GM18505 (cell line): ENCODE measurements around the gene ARHGEF11.

Source experiments
- ATAC-seq: cut with Tn5 transposase; IDR thresholded peaks from one replicate; pipeline ENCODE4 v1.9.1; 2021; ENCODE audit not compliant: unreplicated experiment
- POLR2A ChIP-seq: IDR thresholded peaks from 4 replicates; pipeline ENCODE4 v1.6.1; 2011; ENCODE audit warnings: borderline replicate concordance; ENCODE audit not compliant: insufficient read depth, insufficient read length; ENCODE audit errors: extremely low read depth

Gene ARHGEF11, protein sequence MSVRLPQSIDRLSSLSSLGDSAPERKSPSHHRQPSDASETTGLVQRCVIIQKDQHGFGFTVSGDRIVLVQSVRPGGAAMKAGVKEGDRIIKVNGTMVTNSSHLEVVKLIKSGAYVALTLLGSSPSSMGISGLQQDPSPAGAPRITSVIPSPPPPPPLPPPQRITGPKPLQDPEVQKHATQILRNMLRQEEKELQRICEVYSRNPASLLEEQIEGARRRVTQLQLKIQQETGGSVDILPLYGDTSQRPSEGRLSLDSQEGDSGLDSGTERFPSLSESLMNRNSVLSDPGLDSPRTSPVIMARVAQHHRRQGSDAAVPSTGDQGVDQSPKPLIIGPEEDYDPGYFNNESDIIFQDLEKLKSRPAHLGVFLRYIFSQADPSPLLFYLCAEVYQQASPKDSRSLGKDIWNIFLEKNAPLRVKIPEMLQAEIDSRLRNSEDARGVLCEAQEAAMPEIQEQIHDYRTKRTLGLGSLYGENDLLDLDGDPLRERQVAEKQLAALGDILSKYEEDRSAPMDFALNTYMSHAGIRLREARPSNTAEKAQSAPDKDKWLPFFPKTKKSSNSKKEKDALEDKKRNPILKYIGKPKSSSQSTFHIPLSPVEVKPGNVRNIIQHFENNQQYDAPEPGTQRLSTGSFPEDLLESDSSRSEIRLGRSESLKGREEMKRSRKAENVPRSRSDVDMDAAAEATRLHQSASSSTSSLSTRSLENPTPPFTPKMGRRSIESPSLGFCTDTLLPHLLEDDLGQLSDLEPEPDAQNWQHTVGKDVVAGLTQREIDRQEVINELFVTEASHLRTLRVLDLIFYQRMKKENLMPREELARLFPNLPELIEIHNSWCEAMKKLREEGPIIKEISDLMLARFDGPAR (N-terminal part only)

DNA sequence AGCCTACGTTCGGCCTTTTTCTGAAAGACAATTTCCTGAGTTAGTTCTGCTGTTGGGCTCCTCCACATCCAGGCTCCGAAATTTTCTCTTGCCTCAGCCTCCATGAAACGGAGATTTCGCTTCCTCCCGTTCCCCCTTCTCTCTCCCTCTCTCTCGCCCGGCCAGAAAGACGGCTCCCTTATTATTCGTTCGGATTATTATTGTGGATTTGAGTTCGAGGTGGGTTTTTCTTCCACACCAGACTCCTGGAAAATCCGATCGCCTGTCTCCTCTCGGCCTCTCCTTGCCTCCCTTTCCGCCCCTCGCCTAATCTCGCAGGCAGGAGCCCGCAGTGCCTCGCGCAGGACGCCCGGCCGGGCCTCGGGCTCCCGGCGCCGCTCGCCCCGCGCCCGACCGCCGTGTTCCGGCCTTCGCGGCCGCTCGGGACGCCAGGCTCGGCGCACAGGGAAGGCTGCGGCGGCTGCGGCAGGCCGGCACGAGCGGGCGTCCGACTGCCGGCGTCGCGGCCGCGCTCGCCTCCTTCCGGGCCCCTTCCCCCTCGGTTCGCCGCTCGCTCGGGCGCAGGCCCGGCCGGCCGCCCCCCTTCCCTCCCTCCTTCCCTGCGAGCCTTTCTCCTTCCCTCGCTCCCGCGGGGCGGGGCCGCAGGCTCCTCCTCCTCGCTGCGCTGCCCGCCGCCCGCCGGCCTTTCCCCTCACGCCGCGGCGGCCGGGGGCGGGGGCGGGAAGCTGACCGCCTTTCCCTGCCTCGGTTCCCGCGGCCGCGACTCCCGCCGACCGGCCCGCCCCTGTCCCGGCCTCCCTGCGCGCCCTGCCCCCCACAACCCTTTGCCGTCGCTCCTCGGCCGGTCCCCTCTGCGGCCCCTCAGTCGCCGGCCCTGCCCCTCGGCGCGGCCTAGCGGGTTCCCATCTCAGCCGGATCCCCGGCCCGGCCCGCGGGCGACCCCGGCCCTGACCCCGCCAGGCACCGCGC lies at the start of gene ARHGEF11:
Gene ARHGEF11 (minus strand): TSS at position 493 of the 969 bp plus-strand sequence. CDS start 1,412 bp downstream, outside the sequence.
- TF ChIP-seq POLR2A = no peak
- no peak for ATAC-seq

DNA sequence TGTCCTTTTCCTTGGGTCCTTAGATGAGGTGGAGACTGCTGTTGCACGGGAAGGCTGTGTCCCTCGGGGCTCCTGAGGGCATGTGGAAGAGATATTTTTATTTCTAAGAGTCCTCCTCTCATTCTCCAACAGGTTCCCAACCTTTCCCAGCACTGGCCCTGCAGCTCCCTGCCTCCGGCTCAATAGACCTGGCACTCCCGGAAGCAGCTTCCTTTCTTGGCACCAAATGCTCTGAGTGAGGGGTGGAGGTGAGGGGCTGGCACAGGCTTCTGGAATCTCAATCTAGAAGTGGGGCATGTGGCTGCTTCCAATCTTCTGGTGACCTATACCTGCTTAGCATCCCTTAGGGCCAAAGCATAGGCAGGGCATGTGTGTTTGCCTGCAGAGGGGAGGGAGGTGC lies 49.5 kb upstream of the ARHGEF11 start:
- no peak for ATAC-seq
- TF ChIP-seq POLR2A = no peak

DNA sequence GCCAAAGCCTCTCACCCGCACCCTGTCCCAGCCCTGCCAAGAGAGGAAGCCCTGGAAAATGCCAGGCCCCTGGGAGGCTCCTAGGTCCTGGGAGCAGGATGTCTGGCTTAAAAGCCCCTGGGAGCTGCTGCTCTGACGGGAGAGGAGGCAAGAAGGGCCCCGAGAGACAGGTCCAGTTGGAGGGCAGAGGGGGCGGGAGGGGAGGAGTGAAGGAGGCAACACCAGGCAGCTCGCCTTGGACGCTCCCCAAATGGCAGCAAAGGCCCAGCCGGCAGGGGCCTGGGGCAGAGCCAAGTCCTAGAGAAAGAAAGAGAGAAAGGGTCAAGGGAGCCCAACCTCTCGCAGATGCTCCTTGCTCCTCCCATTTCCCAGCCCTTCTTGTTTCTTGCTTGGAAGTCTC lies 47.3 kb upstream of the ARHGEF11 start:
- ATAC-seq = no peak
- TF ChIP-seq POLR2A = no peak

DNA sequence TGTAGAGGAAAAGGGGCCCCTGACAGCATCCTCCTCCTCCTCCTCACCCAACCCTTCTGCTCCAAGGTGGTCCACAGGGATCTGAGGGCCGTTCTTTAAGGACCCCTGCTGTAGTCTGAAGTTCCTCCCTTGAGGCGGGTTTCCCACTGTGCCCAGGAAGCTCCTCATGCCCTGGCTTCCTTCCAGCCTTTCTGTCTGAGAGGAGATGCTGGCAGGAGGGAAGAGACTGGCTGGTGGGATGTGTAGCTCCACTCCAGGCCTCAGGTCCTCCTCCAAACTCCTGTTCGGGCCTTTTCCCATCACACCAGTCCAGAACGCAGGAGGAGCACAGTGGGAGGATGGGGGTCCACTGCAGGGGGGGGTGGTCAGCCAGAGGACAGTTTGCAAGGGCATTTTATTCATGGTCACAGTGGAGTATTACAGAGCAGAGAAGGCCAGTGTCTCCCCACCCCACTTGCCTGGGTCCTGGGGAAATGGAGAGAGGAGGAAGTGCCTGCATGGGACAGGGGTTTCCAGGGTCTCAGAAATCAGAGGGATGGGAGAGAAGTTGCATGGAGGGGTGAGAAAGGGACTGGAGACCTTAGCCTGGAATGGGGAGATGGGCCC lies 46.2 kb upstream of the ARHGEF11 start:
- no peak for TF ChIP-seq POLR2A
- no peak for ATAC-seq

DNA sequence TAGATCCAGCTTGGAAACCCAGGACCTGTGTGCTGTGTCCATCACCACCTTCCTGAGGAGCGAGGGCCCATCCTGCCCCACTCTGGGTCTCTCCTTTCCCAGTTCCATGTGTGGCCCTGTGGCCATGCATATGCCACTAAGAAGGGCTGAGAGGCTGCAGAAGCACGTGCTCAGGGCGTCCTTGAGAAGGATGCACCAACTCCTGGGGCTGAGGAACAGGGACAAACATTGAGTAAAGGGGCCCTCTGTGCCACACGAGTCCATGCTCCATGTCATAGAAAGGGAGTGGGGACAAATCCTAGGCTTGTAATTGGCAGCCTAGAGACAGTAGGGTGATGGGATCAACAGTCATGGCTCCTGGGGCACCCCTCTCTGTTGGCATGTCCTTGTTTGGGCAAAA lies 45.6 kb upstream of the ARHGEF11 start:
- TF ChIP-seq POLR2A = no peak
- ATAC-seq = no peak

DNA sequence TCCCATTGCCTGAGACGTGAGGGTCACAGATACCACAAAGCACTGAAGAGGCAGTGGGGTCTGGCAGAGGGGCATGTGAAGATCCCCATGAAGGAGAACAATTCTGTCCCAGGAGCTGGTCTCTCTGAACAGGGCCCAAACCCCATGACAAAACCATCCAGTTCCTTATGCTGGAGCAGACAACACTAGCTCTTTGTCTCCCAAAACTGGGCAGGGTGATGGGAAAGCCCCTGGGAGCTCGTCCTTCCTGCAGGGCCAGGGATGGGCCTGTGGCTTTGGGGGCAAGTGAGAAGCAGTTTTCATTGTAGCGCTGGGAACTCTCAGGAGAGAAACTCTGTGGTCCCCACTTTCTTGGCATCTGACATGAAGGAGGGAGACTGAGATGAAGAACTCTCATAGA lies 45.2 kb upstream of the ARHGEF11 start:
- TF ChIP-seq POLR2A = no peak
- ATAC-seq = no peak

DNA sequence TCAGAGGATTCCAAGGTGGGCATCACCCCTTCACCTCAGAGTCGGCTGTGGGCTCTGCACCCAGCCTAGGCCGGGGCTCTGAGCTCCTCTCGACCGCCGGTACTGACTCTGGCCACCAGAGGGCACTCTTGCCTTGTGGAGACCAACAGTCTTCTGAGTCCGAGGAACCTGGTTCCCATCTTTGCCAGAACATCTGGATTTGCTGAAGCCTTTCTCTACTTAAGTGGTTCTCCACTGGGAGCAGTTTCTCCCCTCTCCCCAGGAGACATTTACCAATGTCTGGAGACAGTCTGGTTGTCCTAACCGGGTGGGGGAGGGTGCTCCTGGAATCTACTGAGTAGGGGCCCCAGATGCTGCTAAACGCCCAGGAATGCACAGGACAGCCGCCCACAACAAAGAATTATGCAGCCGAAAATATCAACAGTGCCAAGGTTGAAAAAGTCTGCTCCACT lies 44.7 kb upstream of the ARHGEF11 start:
- no peak for ATAC-seq
- no peak for TF ChIP-seq POLR2A

DNA sequence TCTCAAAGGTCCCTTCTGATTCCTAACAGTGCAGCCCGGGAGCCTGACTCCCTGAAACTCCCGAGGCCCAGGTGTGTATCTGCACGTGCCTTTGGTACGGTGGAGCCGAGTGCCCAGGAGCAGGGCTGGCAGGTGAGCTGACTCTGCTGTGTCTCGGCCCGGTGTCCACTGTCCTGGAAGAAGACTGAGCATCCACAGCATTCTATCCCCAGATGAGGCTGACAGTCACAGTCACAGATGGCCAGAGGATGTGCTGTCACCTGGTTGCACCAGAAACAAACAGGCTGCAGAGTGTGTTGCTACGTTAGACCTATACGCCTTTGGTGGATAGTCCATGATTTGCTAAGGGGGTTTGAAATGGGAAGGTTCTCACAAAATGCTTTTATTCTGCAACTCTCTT lies 44.2 kb upstream of the ARHGEF11 start:
- no peak for TF ChIP-seq POLR2A
- ATAC-seq = no peak

DNA sequence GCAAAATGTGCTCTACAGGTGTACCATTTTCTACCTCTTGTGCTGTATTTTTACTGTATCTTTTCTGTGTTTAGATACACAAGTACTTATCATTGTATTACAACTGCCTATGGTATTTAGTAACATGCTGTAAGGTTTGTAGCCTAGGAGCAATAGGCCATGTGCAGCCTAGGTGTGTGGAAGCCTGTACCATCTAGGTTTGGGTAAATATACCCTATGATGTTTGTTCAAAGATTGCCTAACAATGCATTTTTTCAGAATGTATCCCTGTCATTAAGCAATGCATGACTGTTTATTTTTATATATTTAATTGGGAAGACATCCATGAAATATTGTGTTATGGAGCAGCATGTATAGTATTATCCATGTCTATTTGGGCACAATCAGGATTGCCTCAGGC lies 43.1 kb upstream of the ARHGEF11 start:
- no peak for ATAC-seq
- TF ChIP-seq POLR2A = no peak

DNA sequence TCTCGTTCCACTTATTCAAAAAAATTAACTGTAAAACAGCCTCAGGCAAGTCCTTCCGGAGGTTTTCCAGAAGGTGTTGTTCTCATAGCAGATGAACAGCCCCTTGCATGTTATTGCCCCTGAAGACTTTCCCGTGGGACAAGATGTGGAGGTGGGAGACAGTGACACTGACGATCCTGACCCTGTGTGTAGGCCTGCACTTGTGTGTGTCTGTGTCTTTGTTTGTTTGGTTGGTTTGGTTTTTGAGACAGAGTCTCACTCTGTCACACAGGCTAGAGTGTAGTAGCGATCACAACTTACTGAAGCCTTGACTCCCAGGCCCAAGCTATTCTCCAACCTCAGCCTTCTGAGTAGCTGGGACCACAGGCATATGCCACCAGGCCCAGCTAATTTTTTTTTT lies 41.5 kb upstream of the ARHGEF11 start:
- TF ChIP-seq POLR2A = no peak
- no peak for ATAC-seq

DNA sequence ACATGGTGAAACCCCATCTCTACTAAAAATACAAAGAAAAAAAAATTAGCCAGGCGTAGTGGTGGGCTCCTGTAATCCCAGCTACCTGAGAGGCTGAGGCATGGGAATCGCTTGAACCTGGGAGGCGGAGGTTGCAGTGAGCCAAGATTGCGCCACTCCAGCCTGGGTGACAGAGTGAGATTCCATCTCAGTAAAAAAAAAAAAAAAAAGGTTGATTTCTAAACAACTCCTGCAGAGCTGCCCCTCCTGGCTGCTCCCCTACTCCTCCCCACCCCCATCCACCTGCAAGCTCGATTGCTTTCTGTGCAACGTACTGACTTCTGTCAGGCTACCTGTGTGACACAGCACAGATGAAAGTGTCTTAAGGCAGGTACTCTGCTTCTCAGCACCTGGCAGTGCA lies 40.8 kb upstream of the ARHGEF11 start:
- no peak for TF ChIP-seq POLR2A
- no peak for ATAC-seq

DNA sequence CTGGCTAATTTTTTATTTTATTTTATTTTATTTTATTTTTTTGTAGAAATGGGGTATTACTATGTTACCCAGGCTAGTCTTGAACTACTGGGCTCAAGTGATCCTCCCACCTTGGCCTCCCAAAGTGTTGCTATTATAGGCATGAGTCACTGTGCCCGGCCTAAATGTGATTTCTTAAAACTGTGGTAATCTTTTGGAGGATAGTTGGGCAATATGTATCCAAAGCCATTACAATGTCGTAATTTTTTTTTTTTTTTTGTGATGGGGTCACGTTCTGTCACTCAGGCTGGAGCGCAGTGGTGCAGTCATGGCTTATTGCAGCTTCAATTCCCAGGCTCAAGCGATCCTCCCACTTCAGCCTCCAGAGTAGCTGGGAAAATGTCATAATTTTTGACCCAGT lies 39.9 kb upstream of the ARHGEF11 start:
- TF ChIP-seq POLR2A = no peak
- ATAC-seq = no peak
